Activated T-cell treated with anti-CD3 and anti-CD28 coated beads for 48 hours (primary cell): Measurements from ENCODE around the gene SLC9A5.
A peak's percentile ranks its signal among the peaks of the same experiment; 100 is the strongest.

Experiments used
- DNase-seq: peaks from one replicate; pipeline ENCODE4 v3.0.0-alpha.2; 2020; ENCODE audit warnings: low read depth

SLC9A5 gene

DNA sequence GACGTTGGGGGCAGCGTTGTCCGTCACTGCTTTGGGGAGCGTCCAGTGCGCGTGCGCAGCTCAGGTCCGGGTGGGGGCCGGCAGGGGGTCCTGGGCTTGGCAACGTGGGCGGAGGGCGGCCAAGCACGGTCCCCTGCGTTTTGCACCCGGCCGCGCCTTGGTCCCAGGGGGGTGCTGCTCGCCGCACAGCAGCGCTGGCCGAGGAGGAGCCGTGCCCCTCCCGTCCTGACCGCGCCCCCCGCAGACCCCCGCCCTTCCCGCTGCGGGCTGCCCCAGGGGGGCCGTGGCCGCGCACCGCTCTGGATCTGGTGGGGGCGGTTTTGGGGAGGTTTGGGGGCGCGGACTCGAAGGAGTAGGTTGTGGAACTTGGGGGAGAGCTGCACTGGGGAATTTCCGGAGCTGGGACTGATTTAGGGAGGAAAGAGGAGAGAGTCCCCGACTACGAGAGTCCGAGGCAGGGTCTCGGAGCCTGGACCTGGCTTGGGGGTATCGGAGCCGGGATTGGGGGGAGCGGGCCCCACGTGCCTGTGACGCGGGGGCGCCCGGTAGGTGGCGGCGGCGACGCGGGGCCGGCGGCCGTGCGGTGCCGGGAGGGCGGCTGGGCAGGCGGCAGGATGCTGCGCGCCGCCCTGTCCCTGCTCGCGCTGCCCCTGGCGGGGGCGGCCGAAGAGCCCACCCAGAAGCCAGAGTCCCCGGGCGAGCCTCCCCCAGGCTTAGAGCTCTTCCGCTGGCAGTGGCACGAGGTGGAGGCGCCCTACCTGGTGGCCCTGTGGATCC lies at the start of gene SLC9A5:
Gene SLC9A5 (plus strand): TSS at position 579 of the 777 bp plus-strand sequence. CDS start 36 bp downstream, at position 615.
- peak; percentile 29 for DNase-seq

DNA sequence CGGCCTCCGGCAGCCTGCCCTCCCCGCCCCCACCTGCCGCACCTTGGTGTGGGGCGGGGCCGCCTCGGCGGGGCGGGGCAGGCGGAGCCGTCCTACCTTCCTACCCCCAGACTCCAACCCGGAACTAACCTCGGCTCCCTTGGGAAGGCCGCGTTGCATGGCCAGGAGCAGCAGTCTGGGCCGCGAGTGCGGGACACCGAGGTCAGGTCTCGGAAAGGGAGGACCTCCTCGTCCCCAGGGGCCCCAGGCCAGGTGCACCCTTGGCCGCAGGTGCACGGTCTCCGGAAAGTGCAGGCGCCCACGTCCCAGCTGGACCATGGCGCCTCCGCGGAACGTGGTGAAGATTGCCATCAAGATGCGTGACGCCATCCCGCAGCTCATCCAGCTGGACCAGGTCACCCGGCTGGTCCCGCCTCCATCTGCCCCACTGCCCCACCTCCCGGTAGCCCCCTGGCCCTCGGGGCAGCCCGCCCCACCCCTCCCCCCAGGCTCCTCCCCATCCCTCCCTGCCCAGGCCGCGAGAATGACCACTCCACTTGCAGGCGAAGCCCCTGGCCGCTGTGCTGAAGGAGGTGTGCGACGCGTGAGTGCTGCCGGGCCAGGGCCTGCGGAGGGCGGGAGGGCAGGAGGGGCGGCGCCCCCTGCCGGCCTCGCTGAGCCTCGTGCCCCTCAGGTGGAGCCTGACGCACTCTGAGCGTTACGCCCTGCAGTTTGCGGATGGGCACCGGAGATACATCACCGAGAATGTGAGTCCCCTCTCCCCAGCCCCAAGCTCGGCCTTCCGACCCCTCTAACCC lies 49.6 kb upstream of the SLC9A5 start, which contains the start of gene ELMO3:
Gene ELMO3 (plus strand): TSS at position 121 of the 797 bp plus-strand sequence. CDS start 196 bp downstream, at position 317.
- no peak for DNase-seq

- no peak for DNase-seq
Observed at GRCh38 chr16:67199808-67200198, 49.0 kb upstream of the SLC9A5 start.

DNA sequence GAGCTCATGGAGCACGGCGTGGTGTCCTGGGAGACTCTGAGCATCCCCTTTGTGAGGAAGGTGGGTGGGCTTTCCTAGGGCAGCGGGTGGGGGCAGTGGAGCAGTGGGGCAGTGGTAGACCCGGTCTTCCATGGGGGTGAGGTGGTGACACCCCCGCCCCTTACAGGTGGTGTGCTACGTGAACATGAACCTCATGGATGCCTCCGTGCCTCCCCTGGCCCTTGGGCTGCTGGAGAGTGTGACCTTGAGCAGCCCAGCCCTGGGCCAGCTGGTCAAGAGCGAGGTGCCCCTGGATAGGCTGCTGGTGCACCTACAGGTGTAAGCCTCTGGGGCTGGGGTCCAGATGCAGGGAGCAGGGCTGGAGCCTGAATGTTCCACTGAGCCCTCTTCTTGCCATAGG lies 48.3 kb upstream of the SLC9A5 start:
- no peak for DNase-seq

GRCh38 chr16:67201411-67202345 lies 47.1 kb upstream of the SLC9A5 start:
- no peak for DNase-seq

- DNase-seq = no peak
Observed at GRCh38 chr16:67202426-67202825, 46.4 kb upstream of the SLC9A5 start.

- DNase-seq = no peak
Observed at GRCh38 chr16:67202956-67203493, 45.8 kb upstream of the SLC9A5 start.

DNA sequence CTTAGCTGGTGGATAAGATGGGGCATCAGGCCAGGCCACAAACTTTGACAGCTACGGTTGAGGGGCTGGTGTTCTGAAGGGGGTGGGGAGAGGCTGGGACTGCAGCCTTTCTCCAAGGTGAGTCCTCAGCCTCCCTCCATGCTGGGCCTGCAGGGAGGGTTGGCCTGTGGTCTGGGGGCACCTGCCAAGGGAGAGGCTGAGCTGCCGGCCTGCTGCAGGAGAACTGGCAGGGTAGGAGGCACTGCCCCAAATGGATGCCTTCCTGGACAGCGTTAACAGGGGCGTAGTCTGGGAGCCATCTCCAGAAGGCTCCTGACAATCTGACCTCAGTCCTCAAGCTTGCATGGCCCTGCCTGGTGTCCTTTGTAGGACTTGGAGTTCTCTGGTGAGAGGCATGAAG lies 44.7 kb upstream of the SLC9A5 start:
- DNase-seq = no peak

DNA sequence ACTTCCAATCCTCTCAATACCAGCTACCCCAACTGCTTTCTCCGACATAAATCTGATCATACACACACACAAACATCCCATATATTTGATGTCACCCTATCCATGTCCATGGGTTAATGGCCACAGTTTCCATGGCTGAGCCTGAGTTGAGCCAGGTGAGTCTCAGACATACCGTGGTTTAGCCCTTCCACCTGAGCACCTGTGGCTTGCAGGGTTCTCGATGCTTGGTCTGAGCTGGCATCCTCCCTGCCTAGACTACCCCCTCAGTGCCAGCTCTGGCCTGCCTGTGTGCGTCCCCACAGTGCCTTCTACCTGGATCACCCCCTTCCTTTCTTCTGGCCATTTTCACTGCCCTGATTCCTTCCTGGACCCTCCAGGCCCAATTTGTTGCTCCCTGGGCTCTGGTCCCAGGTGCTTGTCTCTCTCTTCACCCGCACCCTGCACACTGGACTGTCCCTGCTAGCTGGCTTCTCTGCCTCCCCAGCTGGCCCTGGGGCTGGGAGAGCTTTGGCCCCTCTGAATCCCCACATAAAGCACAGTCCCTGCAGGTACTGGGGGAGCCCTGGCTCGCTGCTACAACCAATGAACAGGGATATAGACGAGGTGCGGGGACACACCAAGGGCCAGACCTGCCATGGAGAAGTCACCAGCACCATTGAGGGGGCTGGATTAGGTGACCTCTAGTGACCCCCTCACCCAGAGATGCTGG lies 42.5 kb upstream of the SLC9A5 start:
- DNase-seq = no peak

DNA sequence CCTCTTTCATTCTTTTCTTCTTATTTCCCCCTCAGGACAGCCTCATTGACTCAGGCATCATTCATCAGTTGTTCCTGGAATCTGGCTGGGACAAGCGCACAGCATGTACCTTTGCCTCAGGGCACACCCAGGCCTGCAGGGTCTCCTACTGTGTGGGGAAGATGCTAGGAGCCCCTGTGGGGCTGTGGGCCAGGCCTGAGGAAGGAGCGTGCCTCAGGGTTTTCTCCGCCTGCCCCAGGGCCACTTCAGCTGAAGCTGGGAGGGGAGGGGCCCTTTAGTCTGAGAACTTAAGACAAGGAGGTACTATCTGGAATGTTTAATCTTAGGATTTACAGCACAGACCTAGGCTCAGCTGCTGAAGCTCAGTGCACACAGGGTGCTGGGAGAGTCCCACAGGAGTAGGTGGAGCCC lies 41.9 kb upstream of the SLC9A5 start:
- no peak for DNase-seq

GRCh38 chr16:67207249-67208091 lies 41.3 kb upstream of the SLC9A5 start:
- no peak for DNase-seq

GRCh38 chr16:67208154-67208896 lies 40.5 kb upstream of the SLC9A5 start:
- DNase-seq = no peak

DNA sequence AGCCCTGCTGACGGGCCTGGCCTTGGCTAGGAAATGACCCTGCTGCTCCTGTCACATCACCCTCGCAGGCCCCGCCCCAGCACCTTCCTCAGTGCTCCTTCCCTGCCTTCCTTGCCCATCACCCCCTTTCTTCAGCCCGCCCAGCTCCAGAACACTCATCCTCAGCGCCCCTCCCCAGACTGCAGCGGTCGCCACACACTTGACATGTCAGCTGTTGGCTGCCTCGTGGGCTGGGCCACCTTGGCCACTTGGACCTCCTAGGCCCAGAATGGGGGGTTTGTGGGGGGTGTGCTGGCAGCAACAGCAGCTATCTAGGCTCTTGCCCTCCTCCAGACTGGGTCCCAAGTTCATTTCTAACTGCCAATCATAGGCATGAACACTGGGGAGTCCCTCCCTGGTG lies 39.2 kb upstream of the SLC9A5 start:
- DNase-seq = no peak

DNA sequence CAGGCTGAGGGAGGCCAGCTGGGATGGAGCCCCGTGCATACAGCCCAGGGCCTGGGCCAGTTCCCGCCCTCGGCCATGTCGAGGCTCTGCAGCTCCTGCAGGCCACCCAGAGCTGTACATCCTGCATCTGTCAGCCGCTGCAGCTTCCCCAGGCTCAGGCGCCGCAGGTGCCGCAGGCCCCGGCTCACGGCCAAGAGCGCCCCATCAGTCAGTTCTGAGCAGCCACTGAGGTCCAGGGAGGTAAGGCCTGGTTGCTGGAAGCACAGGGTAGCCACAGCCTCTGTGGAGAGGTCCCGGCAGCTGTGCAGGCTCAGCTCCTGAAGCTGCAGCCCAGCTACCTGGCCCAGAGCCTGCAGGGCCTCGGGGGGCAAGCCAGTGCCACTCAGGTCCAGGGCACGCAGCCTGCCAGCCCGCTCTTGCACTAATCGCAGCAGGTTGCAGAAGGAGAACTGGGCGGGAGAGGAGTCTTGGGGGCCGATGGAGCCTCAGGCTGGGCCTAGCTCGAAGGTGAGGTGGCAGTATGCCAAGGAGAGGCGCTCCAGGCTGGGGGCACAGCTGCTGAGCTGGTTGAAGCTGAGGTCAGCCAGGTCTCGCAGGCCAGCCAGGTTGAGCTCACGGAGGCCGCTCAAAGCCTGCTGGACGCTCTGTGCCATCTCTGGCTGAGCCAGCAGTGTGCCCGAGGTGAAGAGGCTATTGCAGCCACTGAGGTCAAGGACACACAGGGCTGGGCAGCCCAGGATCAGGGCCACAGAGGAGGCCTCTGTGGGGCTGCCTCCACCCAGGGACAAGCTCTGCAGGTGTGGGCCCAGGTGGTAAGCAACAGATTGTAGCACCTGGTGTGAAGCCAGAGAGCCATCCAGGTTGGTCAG lies 38.5 kb upstream of the SLC9A5 start:
- DNase-seq = no peak

DNA sequence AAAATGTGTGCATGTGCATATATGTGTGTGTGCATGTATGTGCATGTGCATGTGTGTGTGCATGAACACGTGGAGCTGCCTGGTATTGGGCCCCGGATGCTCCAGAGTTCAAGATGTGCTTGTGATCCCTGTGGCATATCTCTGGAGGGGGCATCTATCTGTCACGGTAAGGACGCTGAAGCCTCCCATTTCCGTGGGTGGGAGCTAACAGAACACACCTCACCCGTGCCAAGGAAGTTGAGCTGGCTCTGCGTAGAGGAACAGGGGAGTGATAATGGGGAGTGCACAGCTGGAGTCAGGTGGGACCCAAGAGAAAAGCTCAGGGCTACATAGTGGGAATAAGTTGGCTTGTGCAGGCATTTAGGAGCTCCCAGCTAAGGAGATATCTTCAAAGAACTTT lies 37.1 kb upstream of the SLC9A5 start:
- DNase-seq = no peak

DNA sequence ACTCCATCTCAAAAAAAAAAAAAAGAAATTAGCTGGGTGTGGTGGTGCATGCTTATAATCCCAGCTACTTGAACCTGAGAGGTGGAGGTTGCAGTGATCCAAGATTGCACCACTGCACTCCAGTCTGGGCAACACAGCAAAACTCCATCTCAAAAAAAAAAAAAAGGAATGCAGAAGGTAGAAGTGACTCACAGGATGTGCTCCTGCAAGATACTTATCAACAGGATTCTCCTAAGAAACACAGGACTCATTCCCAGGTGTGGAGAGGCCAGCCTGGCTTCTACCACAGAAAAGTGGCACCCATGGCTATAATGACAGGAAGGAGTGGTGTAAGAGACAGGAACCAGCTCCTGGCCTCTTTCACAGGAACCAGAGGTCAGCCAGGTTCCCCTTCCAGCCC lies 36.0 kb upstream of the SLC9A5 start:
- DNase-seq = no peak

- DNase-seq = no peak
Observed at GRCh38 chr16:67213197-67214019, 35.4 kb upstream of the SLC9A5 start.

DNA sequence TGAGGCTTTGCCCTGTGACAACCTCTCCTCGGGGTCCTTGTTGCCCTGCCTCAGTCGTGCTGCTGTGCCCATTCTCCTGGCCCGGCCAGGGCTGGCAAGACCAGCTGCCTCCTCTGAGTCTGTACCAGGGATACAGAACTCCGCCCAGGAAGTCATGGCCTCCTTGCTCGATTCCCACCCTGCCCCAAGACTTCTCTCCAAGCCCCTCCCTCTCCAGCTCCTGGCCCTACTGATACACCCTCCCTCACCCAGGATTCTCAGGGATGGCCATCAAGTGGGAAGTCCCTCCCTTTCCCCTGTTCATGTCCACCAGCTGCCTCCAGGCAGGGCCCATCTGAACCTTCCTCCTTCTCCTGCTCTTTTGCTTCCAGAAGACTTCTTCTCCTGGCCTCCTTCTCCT lies 33.1 kb upstream of the SLC9A5 start:
- DNase-seq = no peak
